Measurements from ENCODE around the gene ACSM6. TPM values are rescaled to one million over a fixed set of nuclear protein-coding genes. Genes with fewer than 3 reads are reported as not detected.
"Not testable (repeated sequence)": the region's sequence is repeated elsewhere in the genome, so short reads cannot be mapped to it uniquely, and the experiment has no call there.

ACSM6 gene
- total RNA-seq, 4 donors from 2014 or later, result 1.1 to 5.5 (median 3.0) TPM

- no peaks in the 10 kb centered on the region for H3K36me3 ChIP-seq
- WGBS, result 97% methylated on average over 4 of the region's 4 CpGs
- DNase-seq (ENCODE audit: low spot score in 2 of 2), result no peak
- no peak overlapping the region for H3K27ac ChIP-seq
- H3K27me3 ChIP-seq, result no peaks in the 10 kb centered on the region
- H3K4me1 ChIP-seq, result no peaks in the 10 kb centered on the region
- TF ChIP-seq POLR2A (IDR thresholded peaks at IDR 0.05) (no peak), EP300 (IDR thresholded peaks at IDR 0.05) (no peak), POLR2AphosphoS5 (IDR thresholded peaks at IDR 0.05) (no peak), CTCF (IDR thresholded peaks at IDR 0.05) (no peak)
- no peak overlapping the region for H3K4me3 ChIP-seq
- no peaks in the 10 kb centered on the region for H3K9me3 ChIP-seq
These were observed 7.7 kb downstream of the ACSM6 start for GRCh38 chr10:95201736-95202135.

GRCh38 chr10:95202865-95203264, 8.8 kb downstream of the ACSM6 start:
- not testable (repeated sequence) for H3K4me1 ChIP-seq; H3K27ac ChIP-seq; H3K4me3 ChIP-seq; H3K27me3 ChIP-seq; H3K36me3 ChIP-seq; DNase-seq (ENCODE audit: low spot score in 2 of 2); H3K9me3 ChIP-seq
- WGBS, result 73% methylated on average over 5 of the region's 5 CpGs

GRCh38 chr10:95208702-95209391, 14.8 kb downstream of the ACSM6 start:
- H3K4me1 ChIP-seq, result no peaks in the 10 kb centered on the region
- TF ChIP-seq POLR2AphosphoS5 (IDR thresholded peaks at IDR 0.05), result no peak
- TF ChIP-seq CTCF (IDR thresholded peaks at IDR 0.05), result no peak
- no peak for TF ChIP-seq EP300 (IDR thresholded peaks at IDR 0.05)
- no peak for TF ChIP-seq POLR2A (IDR thresholded peaks at IDR 0.05)
- H3K27me3 ChIP-seq, result no peaks in the 10 kb centered on the region
- H3K9me3 ChIP-seq, result no peaks in the 10 kb centered on the region
- H3K27ac ChIP-seq, result no peak overlapping the region
- H3K4me3 ChIP-seq, result no peak overlapping the region
- DNase-seq (ENCODE audit: low spot score in 2 of 2), result no peak
- WGBS, result 57% methylated on average over 8 of the region's 8 CpGs
- H3K36me3 ChIP-seq, result no peaks in the 10 kb centered on the region

- H3K27ac ChIP-seq, result no peak overlapping the region
- no peaks in the 10 kb centered on the region for H3K27me3 ChIP-seq
- no peaks in the 10 kb centered on the region for H3K9me3 ChIP-seq
- no peaks in the 10 kb centered on the region for H3K4me1 ChIP-seq
- TF ChIP-seq EP300 (IDR thresholded peaks at IDR 0.05), result no peak
- TF ChIP-seq POLR2A (IDR thresholded peaks at IDR 0.05), result no peak
- 92% methylated on average over 6 of the region's 6 CpGs for WGBS
- no peak for DNase-seq (ENCODE audit: low spot score in 2 of 2)
- H3K36me3 ChIP-seq, result no peaks in the 10 kb centered on the region
- no peak overlapping the region for H3K4me3 ChIP-seq
These were observed 15.6 kb downstream of the ACSM6 start for GRCh38 chr10:95209509-95210127.

GRCh38 chr10:95211606-95212279, 17.7 kb downstream of the ACSM6 start:
- Histone ChIP-seq H3K36me3 (no peaks in the 10 kb centered on the region), H3K9me3 (no peaks in the 10 kb centered on the region), H3K4me1 (no peaks in the 10 kb centered on the region), H3K27ac (no peak overlapping the region), H3K4me3 (no peak overlapping the region), H3K27me3 (no peaks in the 10 kb centered on the region)
- whole genome bisulfite sequencing, result 60% methylated on average over 3 of the region's 3 CpGs
- no peak for DNase-seq (ENCODE audit: low spot score in 2 of 2)
- TF ChIP-seq POLR2AphosphoS5 (IDR thresholded peaks at IDR 0.05) (no peak), EP300 (IDR thresholded peaks at IDR 0.05) (no peak), POLR2A (IDR thresholded peaks at IDR 0.05) (no peak), CTCF (IDR thresholded peaks at IDR 0.05) (no peak)

GRCh38 chr10:95214369-95214768, 20.3 kb downstream of the ACSM6 start:
- TF ChIP-seq POLR2A (IDR thresholded peaks at IDR 0.05), result no peak
- no peak for TF ChIP-seq EP300 (IDR thresholded peaks at IDR 0.05)
- TF ChIP-seq CTCF (IDR thresholded peaks at IDR 0.05), result no peak
- TF ChIP-seq POLR2AphosphoS5 (IDR thresholded peaks at IDR 0.05), result no peak
- H3K9me3 ChIP-seq, result no peaks in the 10 kb centered on the region
- H3K4me3 ChIP-seq, result no peak overlapping the region
- H3K4me1 ChIP-seq, result no peaks in the 10 kb centered on the region
- no peaks in the 10 kb centered on the region for H3K27me3 ChIP-seq
- no peak overlapping the region for H3K27ac ChIP-seq
- H3K36me3 ChIP-seq, result no peaks in the 10 kb centered on the region
- no peak for DNase-seq (ENCODE audit: low spot score in 2 of 2)
- WGBS, result 81% methylated on average over 2 of the region's 2 CpGs
